Stimulated activated CD4-positive, alpha-beta T cell treated with anti-CD3 and anti-CD28 coated beads, Interleukin-2, amount 100 ng/mL, for 24 hours (primary cell): ENCODE measurements around the gene MOB1A.
A peak's percentile ranks its signal among the peaks of the same experiment; 100 is the strongest.
"Not testable (repeated sequence)": the region's sequence is repeated elsewhere in the genome, so short reads cannot be mapped to it uniquely, and the experiment has no call there.

ENCODE experiments used
- DNase-seq, 2 donors: peaks; one replicate each; pipeline ENCODE4 v3.0.0-alpha.2; 2020

The MOB1A gene

DNA sequence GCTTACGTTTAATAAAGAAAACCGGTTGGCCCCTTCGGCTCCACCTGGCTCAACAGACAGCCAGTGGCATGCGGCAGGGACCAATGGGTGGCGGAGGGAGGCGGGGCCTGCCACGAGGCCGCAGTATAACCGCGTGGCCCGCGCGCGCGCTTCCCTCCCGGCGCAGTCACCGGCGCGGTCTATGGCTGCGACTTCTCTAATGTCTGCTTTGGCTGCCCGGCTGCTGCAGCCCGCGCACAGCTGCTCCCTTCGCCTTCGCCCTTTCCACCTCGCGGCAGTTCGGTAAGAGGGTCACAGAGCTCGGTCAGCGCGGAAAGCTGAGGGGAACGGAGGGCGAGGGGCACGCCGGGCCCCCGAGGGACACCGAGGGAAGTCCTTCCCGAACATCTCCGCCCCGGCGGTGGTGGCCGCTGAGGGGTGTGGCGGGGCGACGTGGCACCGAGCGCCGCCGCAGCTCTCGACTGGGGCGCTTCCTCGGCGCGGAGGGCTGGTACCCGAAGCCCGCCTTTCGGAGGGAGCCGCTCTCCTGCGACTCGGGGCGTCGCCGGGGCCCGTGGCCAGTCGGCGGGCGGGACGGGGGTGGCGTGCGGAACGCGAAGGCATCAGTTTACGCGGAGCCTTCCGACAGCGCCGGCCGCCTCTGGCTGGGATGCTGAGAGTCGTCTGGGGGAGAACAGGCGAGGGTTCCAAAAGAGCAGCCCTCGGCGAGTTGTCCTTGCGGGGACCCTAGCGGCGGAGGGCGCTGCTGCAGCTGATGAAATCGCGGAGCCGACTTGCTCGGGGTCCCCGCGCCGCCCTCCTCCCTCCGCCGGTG is 20.0 kb upstream of the MOB1A start, which contains the start of gene MTHFD2:
Gene MTHFD2, plus strand, starts transcription at position 155 of the 814 bp plus-strand sequence. Its CDS starts 27 bp downstream, at position 182.
- peak; percentile 93 for DNase-seq

DNA sequence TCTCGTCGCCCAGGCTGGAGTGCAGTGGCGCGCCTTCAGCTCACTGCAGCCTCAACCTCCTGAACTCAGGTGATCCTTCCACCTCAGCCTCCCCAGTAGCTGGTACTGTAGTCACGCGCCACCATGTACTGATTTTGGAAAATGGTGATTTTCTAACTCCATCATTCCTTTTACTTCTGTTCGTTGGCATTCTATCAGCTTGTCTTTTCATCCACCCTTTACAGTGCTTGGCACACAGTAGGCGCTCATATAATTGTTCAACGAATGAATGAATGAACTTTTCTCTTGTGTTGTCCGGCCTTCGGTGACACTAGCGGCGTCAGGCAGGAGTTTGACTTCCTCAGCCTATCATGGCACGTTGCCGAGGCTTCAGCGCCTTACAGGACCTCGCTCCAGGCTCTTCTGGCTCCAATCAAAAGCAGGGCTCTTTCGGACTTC is 19.4 kb upstream of the MOB1A start:
- DNase-seq: no peak

DNA sequence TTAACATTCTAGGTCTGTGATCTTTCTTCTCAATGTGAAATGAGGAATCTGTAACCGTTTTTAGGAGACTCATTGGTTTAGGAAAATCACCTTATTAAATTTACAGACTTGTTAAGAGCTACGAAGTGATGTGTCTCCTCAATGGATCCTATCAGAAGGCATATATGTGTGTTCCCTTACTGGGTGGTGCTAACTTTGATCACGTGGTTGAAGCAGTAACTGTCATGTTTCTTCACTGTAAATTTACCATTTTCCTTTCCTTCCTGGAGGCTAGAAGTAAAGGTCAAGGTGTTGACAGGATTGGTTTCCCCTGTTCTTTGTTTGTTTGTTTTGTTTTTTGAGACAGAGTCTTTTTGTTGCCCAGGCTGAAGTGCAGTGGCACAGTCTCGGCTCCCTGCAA is 18.4 kb upstream of the MOB1A start:
- DNase-seq: no peak

DNA sequence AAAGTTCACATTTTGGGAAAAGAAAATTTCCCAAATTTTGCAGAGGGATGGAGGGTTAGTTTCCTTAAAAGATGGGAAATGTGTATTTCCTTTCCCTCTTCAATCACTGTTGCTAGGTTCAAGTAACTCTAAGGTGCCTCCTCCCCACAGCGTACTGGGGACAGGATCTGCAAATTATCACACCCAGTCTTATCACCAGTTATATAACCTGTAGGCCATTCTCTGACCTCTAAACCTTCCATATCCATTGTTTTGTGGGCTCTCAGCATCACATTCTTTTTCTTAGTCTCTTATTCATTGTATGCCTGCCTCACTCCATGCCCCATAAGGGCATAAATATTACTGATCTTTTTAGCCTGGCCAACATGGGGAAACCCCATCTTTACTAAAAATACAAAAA is 16.1 kb upstream of the MOB1A start:
- no peak for DNase-seq

- no peak for DNase-seq
These were observed 13.1 kb upstream of the MOB1A start for GRCh38 chr2:74191596-74192380.

GRCh38 chr2:74188696-74189095 is 10.0 kb upstream of the MOB1A start:
- DNase-seq: no peak

DNA sequence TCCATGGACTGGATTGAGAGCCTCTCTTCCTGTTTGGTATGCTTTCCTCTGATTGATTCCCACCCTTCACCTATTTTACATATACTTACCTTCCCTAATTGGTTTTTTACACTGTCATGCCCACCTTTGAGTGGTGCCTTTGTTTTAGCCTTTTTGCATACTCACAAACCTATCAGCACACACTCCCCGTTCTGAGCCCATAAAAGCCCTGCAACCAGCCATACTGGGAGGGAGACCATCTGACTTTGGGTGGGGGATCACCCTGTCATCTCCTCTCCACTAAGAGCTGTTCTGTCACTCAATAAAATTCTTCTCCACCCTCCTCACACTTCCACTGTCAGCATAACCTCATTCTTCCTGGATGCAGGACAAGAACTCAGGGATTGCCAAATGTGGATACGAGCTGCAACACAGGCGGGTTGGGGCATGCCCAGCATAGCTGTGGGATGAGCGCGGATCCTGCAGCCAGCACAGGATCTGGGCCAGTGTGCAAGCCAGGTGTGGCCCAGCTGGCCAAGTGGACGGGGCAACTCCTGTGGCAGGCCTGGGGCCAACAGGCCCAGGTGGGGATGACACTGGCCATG is 9.4 kb upstream of the MOB1A start:
- no peak for DNase-seq

- not testable (repeated sequence) for DNase-seq
These were observed 8.0 kb upstream of the MOB1A start for GRCh38 chr2:74186706-74187105.

DNA sequence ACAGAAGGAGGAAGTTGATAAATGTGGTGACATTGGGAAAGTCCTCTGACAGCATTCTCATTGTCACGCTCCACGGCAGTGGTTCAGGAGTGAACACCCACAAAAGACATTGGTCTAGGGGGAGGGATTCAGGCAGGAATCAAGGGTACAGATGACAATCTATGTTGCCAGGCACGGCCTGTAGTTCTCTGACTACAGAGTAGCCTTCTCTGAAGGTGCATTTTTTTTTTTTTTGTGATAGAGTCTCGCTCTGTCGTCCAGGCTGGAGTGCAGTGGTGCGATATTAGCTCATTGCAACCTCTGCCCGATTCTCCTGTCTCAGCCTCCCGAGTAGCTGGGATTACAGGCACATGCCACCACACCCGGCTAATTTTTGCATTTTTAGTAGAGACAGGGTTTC is 7.4 kb upstream of the MOB1A start:
- DNase-seq: peak; percentile 33 to 44

GRCh38 chr2:74183878-74184277 is 5.2 kb upstream of the MOB1A start:
- DNase-seq: no peak

GRCh38 chr2:74181739-74182138 is 3.1 kb upstream of the MOB1A start:
- DNase-seq: no peak

DNA sequence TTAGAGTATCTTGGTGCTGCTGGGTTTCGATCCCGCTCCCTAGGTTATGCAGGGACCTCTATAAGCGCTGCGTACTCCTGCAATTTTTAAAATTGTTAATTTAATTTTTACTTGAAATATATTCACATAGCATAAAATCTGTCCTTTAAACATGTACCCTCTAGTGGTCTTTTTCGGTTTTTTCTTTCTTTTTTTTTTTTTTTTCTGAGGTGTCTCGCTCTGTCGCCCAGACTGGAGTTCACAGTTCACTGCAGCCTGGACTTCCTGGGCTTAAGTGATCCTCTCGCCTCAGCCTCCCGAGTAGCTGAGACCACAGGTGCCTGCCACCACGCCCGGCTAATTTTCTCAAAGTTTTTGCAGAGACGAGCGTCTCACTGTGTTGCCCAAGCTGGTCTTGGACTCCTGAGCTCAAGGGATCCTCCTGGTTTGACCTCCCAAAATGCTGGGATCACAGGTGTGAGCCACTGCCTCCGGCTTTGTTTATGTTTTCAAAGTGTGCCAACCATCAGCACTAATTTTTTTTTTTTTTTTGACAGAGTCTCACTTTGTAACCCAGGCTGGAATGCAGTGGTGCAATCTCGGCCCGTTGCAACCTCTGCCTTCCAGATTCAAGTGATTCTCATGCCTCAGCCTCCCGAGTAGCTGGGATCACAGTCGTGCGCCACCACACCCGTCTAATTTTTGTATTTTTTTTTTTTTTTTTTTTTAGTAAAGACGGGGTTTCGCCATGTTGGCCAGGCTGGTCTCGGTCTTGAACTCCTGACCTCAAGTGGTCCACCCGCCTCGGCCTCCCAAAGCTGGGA is 585 bp upstream of the MOB1A start:
- peak in 1 of 2 donors; percentile 23 for DNase-seq

GRCh38 chr2:74177696-74178095 is 983 bp downstream of the MOB1A start:
- DNase-seq: no peak

- DNase-seq: no peak
These were observed 3.8 kb downstream of the MOB1A start for GRCh38 chr2:74174909-74175308.

- DNase-seq: no peak
These were observed 9.9 kb downstream of the MOB1A start for GRCh38 chr2:74168739-74169138.

DNA sequence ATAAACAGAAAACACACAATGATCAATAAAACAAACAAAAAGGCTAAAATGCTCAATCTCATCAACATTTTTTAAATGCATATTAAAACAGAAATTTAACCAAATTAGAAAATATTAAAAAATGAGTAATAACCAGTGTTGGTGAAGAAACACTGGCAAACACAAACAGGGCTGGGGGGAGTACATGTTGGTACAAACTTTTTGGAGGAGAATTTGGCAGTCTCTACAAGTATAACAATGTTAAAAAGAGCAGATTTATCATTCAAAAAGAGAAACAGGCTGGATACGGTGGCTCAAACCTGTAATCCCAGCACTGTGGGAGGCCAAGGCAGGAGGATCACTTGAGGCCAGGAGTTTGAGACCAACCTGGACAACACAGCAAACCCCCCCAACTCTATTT is 13.9 kb downstream of the MOB1A start:
- no peak for DNase-seq

DNA sequence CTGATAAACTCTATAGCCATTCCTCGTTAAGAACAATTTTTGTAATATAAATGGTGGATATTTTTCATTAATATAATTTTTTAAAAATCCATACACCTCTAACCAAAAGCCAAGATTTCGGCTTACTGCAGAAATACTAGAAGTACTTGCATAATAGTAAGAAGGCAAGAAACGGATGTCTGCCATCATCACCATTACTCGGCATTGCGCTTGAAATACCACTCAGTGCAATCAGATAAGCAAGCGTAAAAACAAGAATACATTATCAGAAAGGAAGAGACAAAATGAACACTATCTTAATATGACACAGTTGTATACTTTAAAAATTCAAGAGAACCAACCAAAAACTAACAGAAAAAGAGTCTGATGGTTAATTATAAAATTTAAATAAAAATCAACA is 15.7 kb downstream of the MOB1A start:
- no peak for DNase-seq

DNA sequence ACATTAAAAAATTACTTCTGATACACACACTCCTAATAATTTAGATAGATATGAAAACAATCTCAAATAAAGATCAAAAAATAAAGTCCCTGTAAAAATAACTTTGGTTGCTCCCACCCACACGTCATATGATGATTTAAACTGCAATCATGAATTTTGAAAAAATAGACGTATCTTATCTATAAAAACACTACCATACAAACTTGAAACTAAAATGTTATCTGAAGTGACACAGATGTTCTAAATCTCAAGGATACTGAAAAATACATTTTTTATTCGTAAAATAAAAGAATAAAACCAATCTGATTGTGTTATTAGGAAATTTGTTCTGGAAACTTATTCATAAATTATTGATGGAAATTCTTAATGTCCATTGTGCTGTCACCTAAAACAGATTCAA is 22.8 kb downstream of the MOB1A start:
- DNase-seq: no peak

DNA sequence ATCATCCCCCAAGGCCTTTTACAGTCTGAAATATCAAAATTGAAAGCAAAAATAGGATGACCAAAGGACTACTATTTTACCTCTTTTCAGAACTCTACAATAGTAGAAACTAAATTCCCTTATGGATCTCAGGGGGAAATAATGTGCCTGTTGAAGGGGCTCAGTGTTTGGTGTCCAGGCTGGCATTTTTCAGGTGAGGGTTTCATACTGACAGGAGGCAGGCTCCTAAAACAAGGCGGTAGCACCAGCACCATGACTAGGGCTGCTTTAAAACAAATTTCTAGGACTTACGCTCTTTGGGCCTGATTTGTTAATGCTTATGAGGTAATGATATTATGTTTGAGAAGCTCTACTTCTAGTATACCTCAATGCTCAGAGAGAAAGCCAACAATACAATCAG is 25.7 kb downstream of the MOB1A start:
- no peak for DNase-seq

DNA sequence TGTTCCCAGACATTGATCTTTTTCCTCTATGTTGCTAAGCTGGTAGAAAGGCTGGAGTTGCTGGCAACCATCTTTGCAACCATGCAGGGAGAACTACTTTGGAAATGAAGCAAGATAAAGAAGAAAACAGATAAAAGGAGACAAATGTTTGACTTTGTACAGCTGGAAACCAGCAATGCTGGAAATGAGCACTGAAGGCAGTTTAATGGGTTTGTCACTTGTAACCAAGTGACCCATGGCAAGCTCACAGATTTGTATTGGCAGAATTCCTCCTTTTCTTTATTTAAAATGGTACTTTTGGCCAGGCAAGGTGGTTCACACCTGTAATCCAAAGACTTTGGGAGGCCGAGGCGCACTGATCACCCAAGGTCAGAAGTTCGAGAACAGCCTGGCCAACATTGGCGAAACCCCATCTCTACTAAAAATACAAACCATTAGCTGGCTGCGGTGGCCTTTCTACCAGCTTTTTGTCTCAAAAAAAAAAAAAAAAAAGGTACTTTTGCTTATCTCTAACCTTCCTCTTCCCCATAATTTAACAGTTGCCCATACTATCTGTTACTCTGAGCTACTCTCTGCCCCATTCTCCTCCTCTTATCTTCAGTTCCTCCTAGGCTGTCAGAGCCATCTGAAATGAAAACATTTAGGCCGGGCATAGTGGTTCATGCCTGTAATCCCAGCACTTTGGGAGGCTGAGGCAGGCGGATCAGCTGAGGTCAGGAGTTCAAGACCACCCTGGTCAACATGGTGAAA is 28.9 kb downstream of the MOB1A start:
- no peak for DNase-seq

GRCh38 chr2:74149247-74149525 is 29.5 kb downstream of the MOB1A start:
- no peak for DNase-seq
